HepG2 (cell line): ENCODE data around the gene ATG4D. TPM values are rescaled to one million over a fixed set of nuclear protein-coding genes. Genes with fewer than 3 reads are reported as not detected.

Source experiments
- CBX1 ChIP-seq: IDR thresholded peaks from one replicate; pipeline ENCODE4 v1.6.1; 2016; ENCODE audit warnings: antibody characterized with exemption, low read depth
- CREB1 ChIP-seq, 2 experiments: fragments of 450-650 bp in 1 of 2; IDR thresholded peaks; 2 replicates each; pipeline ENCODE4 v1.6.1; 2016 to 2017; ENCODE audit warnings: control low read depth in 1 of 2, mild to moderate bottlenecking in 1 of 2, missing compliant biosample characterization in 1 of 2, missing genetic modification characterization in 1 of 2
- ESRRA ChIP-seq: sonication (generic); formaldehyde crosslinking; IDR thresholded peaks from 2 replicates; pipeline ENCODE4 v1.5.1; 2020; ENCODE audit warnings: mild to moderate bottlenecking, low read depth, missing genetic modification reagents
- FIP1L1 ChIP-seq: fragments of 200-400 bp; formaldehyde crosslinking; IDR thresholded peaks from 2 replicates; pipeline ENCODE4 v1.6.1; 2018; ENCODE audit warnings: low read depth, mild to moderate bottlenecking, low read length, moderate library complexity, borderline replicate concordance; ENCODE audit not compliant: insufficient read depth
- FOXM1 ChIP-seq: sonication (generic); formaldehyde crosslinking; IDR thresholded peaks from 2 replicates; pipeline ENCODE4 v1.5.0; 2020; ENCODE audit warnings: missing genetic modification reagents
- KDM3A ChIP-seq: IDR thresholded peaks from 2 replicates; pipeline ENCODE4 v1.6.1; 2018; ENCODE audit warnings: low read depth, missing compliant biosample characterization
- NCOR1 ChIP-seq: fragments of 200-600 bp; sonication (generic); IDR thresholded peaks from 2 replicates; pipeline ENCODE4 v1.7.0; 2017; ENCODE audit warnings: antibody characterized with exemption, low read length, borderline replicate concordance
- NR2C2 ChIP-seq: sonication (generic); formaldehyde crosslinking; IDR thresholded peaks from 2 replicates; pipeline ENCODE4 v1.4.0; 2020; ENCODE audit warnings: missing genetic modification reagents, mild to moderate bottlenecking, moderate library complexity, borderline replicate concordance
- NR2F6 ChIP-seq, 2 experiments: IDR thresholded peaks; 2 replicates each; pipeline ENCODE4 v1.6.1; 2016; ENCODE audit warnings: antibody characterized with exemption in 1 of 2, mild to moderate bottlenecking in 1 of 2
- PAWR ChIP-seq: sonication (generic); formaldehyde crosslinking; IDR thresholded peaks from 2 replicates; pipeline ENCODE4 v1.4.0; 2020; ENCODE audit warnings: missing genetic modification reagents, mild to moderate bottlenecking, borderline replicate concordance
- REL ChIP-seq: sonication (generic); formaldehyde crosslinking; conservative IDR thresholded peaks from 2 replicates; pipeline ENCODE4 v1.8.0; 2022; ENCODE audit warnings: mild to moderate bottlenecking, missing genetic modification reagents, moderate library complexity
- SAP130 ChIP-seq: IDR thresholded peaks from 2 replicates; pipeline ENCODE4 v1.6.1; 2016; ENCODE audit warnings: low read depth
- ZNF614 ChIP-seq: IDR thresholded peaks from 2 replicates; pipeline ENCODE4 v1.6.1; 2018; ENCODE audit warnings: missing biosample characterization, missing genetic modification reagents, inconsistent platforms, borderline replicate concordance
- ZNF652 ChIP-seq: IDR thresholded peaks from 2 replicates; pipeline ENCODE4 v1.6.1; 2016; ENCODE audit warnings: low read depth, borderline replicate concordance
- ZNF678 ChIP-seq: sonication (generic); formaldehyde crosslinking; IDR thresholded peaks from 2 replicates; pipeline ENCODE4 v1.4.0; 2020; ENCODE audit warnings: mild to moderate bottlenecking, missing genetic modification reagents
- ZNF782 ChIP-seq: sonication (generic); formaldehyde crosslinking; IDR thresholded peaks from 2 replicates; pipeline ENCODE4 v1.4.0; 2020; ENCODE audit warnings: missing genetic modification reagents, mild to moderate bottlenecking, borderline replicate concordance
- ZSCAN12 ChIP-seq: sonication (generic); formaldehyde crosslinking; IDR thresholded peaks from 2 replicates; pipeline ENCODE4 v1.9.0; 2021; ENCODE audit warnings: mild to moderate bottlenecking, missing genetic modification reagents
- polyA plus RNA-seq, 8 experiments: library from polyadenylated mRNA; depleted of rRNA in 3 of 8; stranded (reverse) in 7 of 8; unstranded in 1 of 8; fragments of >200 nt; fragmentation: Illumina TruSeq in 4 of 8; extraction: Trizol in 4 of 8; gene quantifications; 2 replicates each; pipeline versions ENCODE4 v1.2.1 to v1.2.3, GENCODE V29; 2011 to 2016; ENCODE audit warnings: low read depth in 4 of 8, missing spikeins in 1 of 8, mixed read lengths in 1 of 8; ENCODE audit not compliant: insufficient read depth in 1 of 8
- total RNA-seq, 5 experiments: library from RNA; depleted of rRNA; stranded (reverse); fragments of >200 nt; fragmentation: Illumina TruSeq; extraction: Trizol; gene quantifications; 2 replicates each; pipeline ENCODE4 v1.2.3, GENCODE V29; 2016; ENCODE audit warnings: low read depth in 1 of 5
- TF ChIP-seq, protein P1 (sequence below): sonication (generic); formaldehyde crosslinking; conservative IDR thresholded peaks from 2 replicates; pipeline ENCODE4 v1.5.0; 2020; ENCODE audit warnings: missing genetic modification reagents
- TF ChIP-seq, protein P2 (sequence below): sonication (generic); formaldehyde crosslinking; IDR thresholded peaks from 2 replicates; pipeline ENCODE4 v1.5.0; 2020; ENCODE audit warnings: mild to moderate bottlenecking, missing genetic modification reagents, borderline replicate concordance
- TF ChIP-seq, protein P3 (sequence below): sonication (generic); formaldehyde crosslinking; IDR thresholded peaks from 2 replicates; pipeline ENCODE4 v1.5.1; 2020; ENCODE audit warnings: mild to moderate bottlenecking, missing genetic modification reagents, moderate library complexity
- TF ChIP-seq, protein P4 (sequence below): sonication (generic); formaldehyde crosslinking; IDR thresholded peaks from 2 replicates; pipeline ENCODE4 v1.9.0; 2021; ENCODE audit warnings: missing genetic modification reagents, borderline replicate concordance

The ATG4D gene
- total and polyA plus RNA-seq, 2 of the 13 experiments (the other 11 are each of a cell fraction or from before 2014, with no cell fraction given): 17.8 to 19.0 TPM

DNA sequence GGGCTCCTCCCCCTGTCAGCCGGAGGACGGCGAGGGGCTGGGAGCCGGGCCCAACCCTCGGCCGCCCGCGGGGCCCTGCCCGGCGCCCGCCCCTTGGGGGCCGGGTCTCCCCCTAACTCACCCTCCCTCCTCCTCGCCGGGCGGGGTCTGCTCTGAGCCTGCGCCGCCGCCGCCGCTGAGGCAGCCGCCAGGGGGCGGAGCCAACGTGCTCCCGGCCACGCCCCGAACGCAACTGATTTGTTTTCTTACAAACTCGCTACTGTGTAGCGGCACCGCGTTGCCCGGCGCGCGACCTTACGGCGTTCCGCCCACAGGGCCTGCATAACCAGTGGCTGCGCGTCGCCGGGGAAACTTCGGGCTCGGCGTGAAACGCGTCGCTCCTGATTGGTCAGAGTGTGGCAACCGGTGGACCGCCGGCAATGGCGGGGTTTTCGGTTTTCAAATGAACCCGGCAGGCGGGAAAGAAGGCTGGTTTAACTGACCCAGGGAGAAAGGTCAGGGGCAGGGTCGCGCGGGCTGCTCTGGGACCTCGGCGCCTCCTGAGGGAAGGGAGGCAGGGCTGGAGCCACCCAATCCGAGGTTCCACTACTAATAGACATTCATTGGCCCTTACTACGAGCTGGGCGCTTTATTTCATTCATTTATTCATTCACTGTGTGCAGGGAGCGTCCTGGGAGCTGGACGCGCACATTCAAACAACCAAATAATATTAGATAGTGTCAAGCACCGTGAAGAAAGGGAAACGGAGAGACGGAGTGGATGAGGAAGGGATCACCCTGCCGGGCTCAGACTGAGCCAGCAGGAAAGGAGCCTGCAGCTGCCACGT, 25.3 kb downstream of the ATG4D start, which contains the start of gene CDKN2D (continued):
- TF ChIP-seq ESRRA (CRISPR knock-in tag) (peak; percentile 67; the same call in 1 of the 2 replicates), ZNF614 (CRISPR knock-in tag) (peak; percentile 56; the same call in 1 of the 2 replicates), REL (peak; percentile 98), ZNF782 (no peak), CREB1 (IDR thresholded peaks at IDR 0.05) (peak; percentile 87), CREB1 (CRISPR knock-in tag; IDR thresholded peaks at IDR 0.05) (peak; percentile 86), NR2F6 (IDR thresholded peaks at IDR 0.05) (peak; percentile 94), NR2F6 (CRISPR knock-in tag; IDR thresholded peaks at IDR 0.05) (peak; percentile 79), NR2C2 (CRISPR knock-in tag) (peak; percentile 98), PAWR (CRISPR knock-in tag) (no peak), ZNF678 (CRISPR knock-in tag) (no peak), CBX1 (no peak), ZNF652 (CRISPR knock-in tag) (no peak), ZSCAN12 (no peak), FOXM1 (peak; percentile 97), KDM3A (CRISPR knock-in tag) (peak; percentile 82; the same call in 1 of the 2 replicates), SAP130 (peak; percentile 99), NCOR1 (no peak; the same call in 1 of the 2 replicates), FIP1L1 (no peak)
- TF ChIP-seq, protein P1, sequence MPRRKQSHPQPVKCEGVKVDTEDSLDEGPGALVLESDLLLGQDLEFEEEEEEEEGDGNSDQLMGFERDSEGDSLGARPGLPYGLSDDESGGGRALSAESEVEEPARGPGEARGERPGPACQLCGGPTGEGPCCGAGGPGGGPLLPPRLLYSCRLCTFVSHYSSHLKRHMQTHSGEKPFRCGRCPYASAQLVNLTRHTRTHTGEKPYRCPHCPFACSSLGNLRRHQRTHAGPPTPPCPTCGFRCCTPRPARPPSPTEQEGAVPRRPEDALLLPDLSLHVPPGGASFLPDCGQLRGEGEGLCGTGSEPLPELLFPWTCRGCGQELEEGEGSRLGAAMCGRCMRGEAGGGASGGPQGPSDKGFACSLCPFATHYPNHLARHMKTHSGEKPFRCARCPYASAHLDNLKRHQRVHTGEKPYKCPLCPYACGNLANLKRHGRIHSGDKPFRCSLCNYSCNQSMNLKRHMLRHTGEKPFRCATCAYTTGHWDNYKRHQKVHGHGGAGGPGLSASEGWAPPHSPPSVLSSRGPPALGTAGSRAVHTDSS (CRISPR knock-in tag): no peak
- TF ChIP-seq, protein P2, sequence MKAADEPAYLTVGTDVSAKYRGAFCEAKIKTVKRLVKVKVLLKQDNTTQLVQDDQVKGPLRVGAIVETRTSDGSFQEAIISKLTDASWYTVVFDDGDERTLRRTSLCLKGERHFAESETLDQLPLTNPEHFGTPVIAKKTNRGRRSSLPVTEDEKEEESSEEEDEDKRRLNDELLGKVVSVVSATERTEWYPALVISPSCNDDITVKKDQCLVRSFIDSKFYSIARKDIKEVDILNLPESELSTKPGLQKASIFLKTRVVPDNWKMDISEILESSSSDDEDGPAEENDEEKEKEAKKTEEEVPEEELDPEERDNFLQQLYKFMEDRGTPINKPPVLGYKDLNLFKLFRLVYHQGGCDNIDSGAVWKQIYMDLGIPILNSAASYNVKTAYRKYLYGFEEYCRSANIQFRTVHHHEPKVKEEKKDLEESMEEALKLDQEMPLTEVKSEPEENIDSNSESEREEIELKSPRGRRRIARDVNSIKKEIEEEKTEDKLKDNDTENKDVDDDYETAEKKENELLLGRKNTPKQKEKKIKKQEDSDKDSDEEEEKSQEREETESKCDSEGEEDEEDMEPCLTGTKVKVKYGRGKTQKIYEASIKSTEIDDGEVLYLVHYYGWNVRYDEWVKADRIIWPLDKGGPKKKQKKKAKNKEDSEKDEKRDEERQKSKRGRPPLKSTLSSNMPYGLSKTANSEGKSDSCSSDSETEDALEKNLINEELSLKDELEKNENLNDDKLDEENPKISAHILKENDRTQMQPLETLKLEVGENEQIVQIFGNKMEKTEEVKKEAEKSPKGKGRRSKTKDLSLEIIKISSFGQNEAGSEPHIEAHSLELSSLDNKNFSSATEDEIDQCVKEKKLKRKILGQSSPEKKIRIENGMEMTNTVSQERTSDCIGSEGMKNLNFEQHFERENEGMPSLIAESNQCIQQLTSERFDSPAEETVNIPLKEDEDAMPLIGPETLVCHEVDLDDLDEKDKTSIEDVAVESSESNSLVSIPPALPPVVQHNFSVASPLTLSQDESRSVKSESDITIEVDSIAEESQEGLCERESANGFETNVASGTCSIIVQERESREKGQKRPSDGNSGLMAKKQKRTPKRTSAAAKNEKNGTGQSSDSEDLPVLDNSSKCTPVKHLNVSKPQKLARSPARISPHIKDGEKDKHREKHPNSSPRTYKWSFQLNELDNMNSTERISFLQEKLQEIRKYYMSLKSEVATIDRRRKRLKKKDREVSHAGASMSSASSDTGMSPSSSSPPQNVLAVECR (CRISPR knock-in tag): peak; percentile 99
- TF ChIP-seq, protein P3, sequence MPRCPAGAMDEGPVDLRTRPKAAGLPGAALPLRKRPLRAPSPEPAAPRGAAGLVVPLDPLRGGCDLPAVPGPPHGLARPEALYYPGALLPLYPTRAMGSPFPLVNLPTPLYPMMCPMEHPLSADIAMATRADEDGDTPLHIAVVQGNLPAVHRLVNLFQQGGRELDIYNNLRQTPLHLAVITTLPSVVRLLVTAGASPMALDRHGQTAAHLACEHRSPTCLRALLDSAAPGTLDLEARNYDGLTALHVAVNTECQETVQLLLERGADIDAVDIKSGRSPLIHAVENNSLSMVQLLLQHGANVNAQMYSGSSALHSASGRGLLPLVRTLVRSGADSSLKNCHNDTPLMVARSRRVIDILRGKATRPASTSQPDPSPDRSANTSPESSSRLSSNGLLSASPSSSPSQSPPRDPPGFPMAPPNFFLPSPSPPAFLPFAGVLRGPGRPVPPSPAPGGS (CRISPR knock-in tag): no peak
- TF ChIP-seq, protein P4, sequence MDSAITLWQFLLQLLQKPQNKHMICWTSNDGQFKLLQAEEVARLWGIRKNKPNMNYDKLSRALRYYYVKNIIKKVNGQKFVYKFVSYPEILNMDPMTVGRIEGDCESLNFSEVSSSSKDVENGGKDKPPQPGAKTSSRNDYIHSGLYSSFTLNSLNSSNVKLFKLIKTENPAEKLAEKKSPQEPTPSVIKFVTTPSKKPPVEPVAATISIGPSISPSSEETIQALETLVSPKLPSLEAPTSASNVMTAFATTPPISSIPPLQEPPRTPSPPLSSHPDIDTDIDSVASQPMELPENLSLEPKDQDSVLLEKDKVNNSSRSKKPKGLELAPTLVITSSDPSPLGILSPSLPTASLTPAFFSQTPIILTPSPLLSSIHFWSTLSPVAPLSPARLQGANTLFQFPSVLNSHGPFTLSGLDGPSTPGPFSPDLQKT: no peak
